Measurements from ENCODE around the gene VAMP8.
A peak's percentile ranks its signal among the peaks of the same experiment; 100 is the strongest.
"Not testable (repeated sequence)": the region's sequence is repeated elsewhere in the genome, so short reads cannot be mapped to it uniquely, and the experiment has no call there.

VAMP8 gene

DNA sequence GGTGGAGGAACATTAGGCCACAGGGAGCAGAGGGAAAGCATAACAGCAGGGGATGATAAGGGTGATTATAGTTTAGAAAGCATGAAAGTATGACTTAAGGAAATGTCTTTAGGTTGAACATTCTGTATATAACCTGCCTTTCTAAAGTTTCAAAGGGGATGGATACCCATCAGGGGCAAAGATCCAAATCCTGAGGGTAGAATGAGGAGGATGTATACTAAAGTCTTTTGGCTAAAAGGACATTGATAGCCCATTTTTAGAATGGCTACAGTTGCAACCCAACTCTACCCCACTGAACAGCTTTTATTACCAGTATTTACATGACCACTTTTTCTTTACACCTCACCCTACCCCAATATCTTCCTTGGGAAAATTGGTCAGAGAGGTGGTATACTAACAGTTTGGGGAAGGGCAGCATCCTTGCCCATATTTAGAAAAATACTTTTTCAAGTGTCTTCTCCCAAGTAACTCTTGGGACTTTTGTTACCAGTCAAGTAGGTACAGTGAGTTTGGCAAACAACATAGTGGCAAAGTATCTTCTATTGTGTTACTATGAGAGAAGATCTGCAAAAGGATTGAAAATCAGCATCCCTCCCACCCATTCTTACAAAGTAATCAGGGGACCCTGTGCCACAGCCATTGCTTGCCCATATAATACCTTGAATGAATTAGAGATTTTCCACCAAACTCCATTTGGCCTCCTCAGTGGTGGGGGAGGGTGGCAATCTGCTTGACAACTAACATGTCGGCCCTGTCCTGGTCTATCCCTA, 30.1 kb upstream of the VAMP8 start:
- DNase-seq: no peak

DNA sequence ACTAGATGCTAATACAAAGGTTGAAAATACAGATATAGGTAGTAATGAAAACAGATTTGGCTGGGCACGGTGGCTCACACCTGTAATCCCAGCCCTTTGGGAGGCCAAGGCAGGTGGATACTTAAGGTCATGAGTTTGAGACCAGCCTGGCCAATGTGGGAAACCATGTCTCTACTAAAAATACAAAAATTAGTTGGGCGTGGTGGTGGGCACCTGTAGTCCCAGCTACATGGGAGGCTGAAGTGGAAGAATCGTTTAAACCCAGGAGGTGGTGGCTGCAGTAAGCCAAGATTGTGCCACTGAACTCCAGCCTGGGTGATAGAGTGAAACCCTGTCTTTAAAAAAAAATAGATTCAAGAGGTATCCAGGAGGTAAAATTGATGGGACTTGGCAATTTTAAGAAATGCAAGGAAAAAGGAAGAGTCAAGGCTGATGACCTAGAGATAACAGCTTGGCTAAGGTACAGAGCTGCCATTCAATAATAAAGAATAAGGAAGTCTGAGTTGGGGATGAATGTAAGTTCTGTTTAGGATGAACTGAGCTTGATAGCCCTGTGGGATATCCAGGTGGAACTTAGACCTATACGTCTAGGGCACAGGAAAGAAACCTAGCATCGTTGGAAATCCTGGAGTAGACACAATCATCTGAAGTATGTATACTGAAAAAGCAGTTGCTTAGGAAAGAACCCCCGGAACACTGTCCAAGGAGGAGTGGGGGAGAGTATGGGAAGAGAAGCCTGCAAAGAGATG, 29.4 kb upstream of the VAMP8 start:
- DNase-seq: no peak

GRCh38 chr2:85548608-85548900, 28.8 kb upstream of the VAMP8 start:
- no peak for DNase-seq

GRCh38 chr2:85549095-85549494, 28.3 kb upstream of the VAMP8 start:
- DNase-seq: no peak

DNA sequence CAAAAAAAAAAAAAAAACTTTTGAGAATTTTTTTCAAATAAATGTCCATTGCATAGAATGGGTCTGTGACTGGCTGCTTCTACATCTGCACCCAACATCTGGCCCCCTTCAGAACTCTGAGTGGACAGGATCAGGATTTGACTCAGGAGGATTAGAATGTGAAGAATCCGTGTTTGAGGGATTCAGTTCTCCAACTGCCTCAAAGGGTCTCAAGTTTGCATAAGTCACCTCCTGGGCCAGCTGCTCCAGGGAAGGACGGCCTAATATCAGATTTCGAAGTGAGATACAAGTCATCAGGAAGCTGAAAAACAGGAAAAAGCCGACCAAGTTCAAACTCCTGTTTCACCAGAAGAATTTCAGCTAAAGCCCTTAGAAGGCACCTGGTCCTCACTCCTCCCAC, 27.6 kb upstream of the VAMP8 start:
- DNase-seq: no peak

DNA sequence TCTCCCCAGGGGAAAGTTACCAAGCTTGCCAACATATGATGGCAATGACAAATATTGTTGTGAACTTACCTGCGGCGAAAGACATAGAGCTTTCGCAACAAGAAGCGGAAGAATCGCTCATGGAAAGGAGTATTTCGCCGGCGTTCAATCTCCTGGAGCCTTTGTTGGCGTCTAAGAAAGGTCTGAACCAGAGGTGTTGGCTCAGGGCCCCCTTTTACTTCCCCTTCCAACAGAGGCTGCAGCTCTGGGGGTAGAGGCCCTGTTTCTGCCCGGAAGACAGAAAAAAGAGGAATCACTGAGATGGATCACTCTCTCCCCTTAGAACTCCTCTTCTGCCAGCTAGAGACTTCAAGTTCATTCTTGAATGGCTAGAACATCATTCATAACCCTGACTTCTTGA, 26.9 kb upstream of the VAMP8 start:
- peak in 4 of 58 donors; percentile 6 to 14 (median 12) for DNase-seq

DNA sequence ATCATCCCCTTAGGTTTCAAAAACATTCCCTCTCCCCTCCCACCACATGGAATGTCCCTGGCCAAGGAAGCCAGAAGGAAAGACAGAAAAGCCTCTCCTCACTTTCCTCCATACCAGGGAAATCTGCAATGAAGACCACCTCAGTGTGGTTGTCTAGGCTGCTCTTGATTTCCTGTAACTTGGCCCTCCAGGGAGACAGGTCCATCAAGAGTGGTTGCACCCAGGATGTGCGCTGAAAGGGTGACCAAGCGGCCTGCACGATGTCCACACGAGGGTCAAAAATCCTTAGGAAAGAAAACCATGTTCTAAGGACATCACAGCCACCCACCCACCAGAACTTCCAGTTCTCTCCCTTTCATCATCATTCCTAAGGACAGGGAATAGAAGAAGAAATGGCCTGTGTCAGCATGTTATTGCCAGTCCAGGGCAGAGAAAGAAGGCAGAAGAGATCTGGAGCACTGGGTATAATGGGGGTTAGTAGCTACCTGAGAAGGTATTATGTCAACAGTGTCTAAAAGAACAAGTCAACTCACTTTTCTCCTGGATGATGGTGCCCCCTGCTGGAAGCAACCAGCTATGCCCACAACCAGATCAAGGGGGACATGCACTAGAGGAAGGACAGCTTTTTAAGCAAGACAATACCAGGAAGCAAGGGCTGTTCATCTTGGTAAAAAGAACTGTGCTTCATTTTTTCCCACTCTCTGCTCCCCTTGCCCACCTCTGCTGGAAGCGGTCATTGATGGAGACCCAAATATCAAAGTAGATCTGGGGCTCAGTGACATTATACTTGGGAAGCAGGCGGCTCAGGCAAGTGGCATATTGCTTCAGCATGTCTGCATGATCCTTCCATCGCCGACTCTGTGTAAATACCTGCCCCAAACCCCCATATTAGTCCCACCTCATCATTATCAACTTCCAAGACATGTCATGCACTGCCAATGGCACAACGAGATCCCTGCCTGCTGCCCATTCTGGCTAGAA, 25.4 kb upstream of the VAMP8 start:
- peak in 55 of 58 donors; percentile 12 to 86 (median 59) for DNase-seq

GRCh38 chr2:85553184-85553583, 24.2 kb upstream of the VAMP8 start:
- DNase-seq: no peak

DNA sequence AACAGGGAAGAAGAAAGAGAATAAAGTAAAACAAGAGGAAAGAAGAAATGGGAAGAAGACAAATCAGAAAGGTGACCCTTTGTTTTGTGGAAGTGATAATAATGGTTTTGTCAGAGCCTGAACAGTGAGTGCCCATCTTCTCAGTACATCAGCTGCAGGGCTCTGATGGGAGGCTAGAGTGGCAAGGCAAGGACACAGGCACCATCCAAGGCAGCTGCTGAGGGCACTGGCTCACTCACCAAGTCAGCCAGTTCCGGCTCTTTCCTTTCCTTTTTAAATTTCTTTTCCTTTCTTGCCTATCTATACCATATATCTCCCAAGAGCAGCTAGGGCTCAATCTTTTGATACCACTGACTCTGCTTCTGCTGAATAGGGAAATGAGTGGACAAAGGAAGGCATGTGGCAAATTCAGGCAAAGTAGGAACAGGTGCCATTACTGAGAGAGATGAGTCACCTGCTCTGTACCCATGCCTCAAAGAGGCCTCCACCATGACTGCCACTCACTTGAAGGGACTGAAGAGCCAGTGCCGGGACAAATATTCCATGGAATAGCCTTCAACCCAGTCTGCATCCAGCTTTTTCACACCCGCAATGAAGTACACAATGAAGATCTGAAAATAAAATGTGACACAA, 22.3 kb upstream of the VAMP8 start:
- DNase-seq: no peak

GRCh38 chr2:85557130-85557529, 20.3 kb upstream of the VAMP8 start:
- DNase-seq: no peak

GRCh38 chr2:85558160-85558559, 19.2 kb upstream of the VAMP8 start:
- no peak for DNase-seq

DNA sequence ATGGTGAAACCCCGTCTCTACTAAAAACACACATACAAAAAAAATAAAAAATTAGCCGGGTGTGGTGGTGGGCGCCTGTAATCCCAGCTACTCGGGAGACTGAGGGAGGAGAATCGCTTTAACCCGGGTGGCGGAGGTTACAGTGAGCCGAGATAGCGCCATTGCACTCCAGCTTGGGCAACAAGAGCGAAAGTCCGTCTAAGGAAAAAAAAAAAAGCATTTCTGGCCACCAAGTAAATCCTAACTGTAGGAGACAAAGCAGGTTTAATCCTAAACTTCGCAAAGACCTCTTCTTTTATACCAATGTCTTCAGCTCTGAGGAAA, 17.0 kb upstream of the VAMP8 start:
- not testable (repeated sequence) for DNase-seq

DNA sequence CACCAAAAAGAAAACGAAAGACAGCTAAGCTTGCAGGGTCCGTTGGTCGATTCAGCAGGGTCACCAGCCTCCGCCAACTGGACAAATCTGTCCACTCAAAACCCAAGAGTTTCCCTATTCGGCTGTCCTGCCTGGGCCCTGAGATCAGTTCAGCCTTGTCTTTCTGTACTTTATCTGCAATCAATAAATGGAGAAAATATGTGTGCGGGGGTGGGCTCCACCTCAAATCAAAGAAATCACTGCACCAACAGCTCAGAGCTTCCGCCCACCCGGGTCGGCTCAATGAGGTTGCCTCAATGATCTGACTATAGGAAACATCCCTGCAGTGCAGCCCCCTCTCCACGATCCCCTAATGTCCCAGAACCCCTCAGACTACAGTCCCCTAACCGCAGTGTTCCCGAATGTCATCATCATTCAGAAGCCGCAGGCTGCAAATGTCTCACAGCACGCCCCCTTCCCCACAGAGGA, 16.5 kb upstream of the VAMP8 start:
- DNase-seq: no peak

- DNase-seq: peak; percentile 39 to 96 (median 90)
Measured at GRCh38 chr2:85561280-85562212, 15.8 kb upstream of the VAMP8 start, which contains the start of gene GGCX. Gene GGCX, minus strand, starts transcription at chr2:85561493. Its CDS starts 65 bp downstream, at chr2:85561428.

DNA sequence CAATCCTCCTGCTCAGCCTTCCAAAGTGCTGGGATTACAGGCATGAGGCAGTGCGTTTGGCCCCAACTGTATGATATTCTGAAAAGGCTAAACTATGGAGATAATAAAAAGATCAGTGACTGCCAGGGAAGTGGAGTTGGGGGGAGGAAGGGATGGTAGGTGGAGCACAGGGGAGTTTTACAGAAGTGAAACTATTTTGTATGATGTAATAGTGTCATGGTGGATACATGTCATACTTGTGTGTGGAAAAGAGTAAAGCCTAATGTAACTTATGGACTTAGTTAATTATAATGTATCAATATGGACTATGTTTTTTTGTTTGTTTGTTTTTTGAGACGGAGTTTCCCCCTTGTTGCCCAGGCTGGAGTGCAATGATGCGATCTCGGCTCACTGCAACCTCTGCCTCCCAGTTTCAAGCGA, 13.2 kb upstream of the VAMP8 start:
- no peak for DNase-seq

DNA sequence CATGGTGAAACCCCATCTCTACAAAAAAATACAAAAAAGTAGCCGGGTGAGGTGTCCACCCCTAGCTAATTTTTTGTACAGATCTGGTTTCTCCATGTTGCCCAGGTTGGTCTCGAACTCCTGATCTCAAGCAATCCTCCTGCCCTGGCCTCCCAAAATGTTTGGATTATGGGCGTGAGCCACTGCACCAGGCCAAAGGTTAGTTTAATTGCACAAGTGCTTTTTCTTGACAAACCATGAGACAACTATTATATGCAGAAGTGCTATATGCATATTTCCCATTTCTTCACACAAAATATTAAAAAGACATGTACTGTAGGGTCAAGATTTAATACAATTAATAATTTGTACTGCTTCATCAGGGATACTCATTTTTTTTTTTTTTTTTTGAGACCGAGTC, 11.1 kb upstream of the VAMP8 start:
- DNase-seq: no peak

GRCh38 chr2:85575739-85576138, 1.6 kb upstream of the VAMP8 start:
- no peak for DNase-seq

DNA sequence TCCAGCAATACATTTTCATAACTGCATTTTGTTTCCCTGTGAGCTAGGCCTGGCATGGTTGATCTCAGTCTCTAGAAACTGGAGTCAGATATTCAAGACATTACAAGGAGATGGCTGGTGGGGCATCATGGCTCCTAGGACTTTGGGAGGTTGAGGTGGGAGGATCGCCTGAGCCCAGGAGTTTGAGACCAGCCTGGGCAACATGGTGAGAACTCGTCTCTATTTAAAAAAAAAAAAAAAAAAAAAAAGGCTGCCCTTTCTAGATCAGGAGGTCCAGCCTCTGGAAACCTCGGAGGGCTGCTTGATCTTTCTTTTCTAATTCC, 362 bp upstream of the VAMP8 start:
- DNase-seq: no peak

- peak in 1 of 58 donors; percentile 43 for DNase-seq
Measured at GRCh38 chr2:85578243-85579180, 1.1 kb downstream of the VAMP8 start.
